K562 (cell line): ENCODE measurements around the gene NPB. TPM values are rescaled to one million over a fixed set of nuclear protein-coding genes. Genes with fewer than 3 reads are reported as not detected.
A peak's percentile ranks its signal among the peaks of the same experiment; 100 is the strongest.

Source experiments
- BCL6 ChIP-seq: fragments of 250-450 bp; sonication (Bioruptor Pico); IDR thresholded peaks from 2 replicates; pipeline ENCODE4 v1.4.0; 2020
- CHCHD3 ChIP-seq: fragments of 250-450 bp; sonication (Bioruptor Pico); IDR thresholded peaks from 2 replicates; pipeline ENCODE4 v2.1.2; 2022; ENCODE audit warnings: mild to moderate bottlenecking
- EP400 ChIP-seq: fragments of 450-650 bp; IDR thresholded peaks from 2 replicates; pipeline ENCODE4 v1.6.1; 2017; ENCODE audit warnings: antibody characterized with exemption, mild to moderate bottlenecking, moderate library complexity
- EZH2 ChIP-seq: IDR thresholded peaks from 2 replicates; pipeline ENCODE4 v1.6.1; 2012; ENCODE audit warnings: low read depth, mild to moderate bottlenecking, inconsistent platforms, low read length, borderline replicate concordance
- FOXK2 ChIP-seq, 2 experiments: fragments of 450-650 bp; IDR thresholded peaks in 1 of 2; conservative IDR thresholded peaks in 1 of 2; 2 replicates each; pipeline ENCODE4 v1.6.1; 2016; ENCODE audit warnings: low read depth in 2 of 2, mild to moderate bottlenecking in 1 of 2
- JUN ChIP-seq, 2 experiments: sonication (generic) in 1 of 2; formaldehyde crosslinking in 1 of 2; IDR thresholded peaks; 2 replicates each; pipeline versions ENCODE4 v1.6.1 to v1.8.0; 2012 to 2022; ENCODE audit warnings: borderline replicate concordance in 2 of 2, mild to moderate bottlenecking in 2 of 2, improper control_type of control experiment in 1 of 2, low read depth in 1 of 2, low read length in 1 of 2, missing genetic modification reagents in 1 of 2
- LARP7 ChIP-seq: fragments of 450-650 bp; IDR thresholded peaks from 2 replicates; pipeline ENCODE4 v1.6.1; 2016
- NONO ChIP-seq, 2 experiments: fragments of 200-400 bp in 1 of 2; fragments of 450-650 bp in 1 of 2; formaldehyde crosslinking in 1 of 2; IDR thresholded peaks; 2 replicates each; pipeline ENCODE4 v1.6.1; 2017; ENCODE audit warnings: low read depth in 2 of 2, mild to moderate bottlenecking in 2 of 2, moderate library complexity in 2 of 2, low read length in 1 of 2
- PRPF4 ChIP-seq: fragments of 200-400 bp; formaldehyde crosslinking; IDR thresholded peaks from one replicate; pipeline ENCODE4 v1.6.1; 2017; ENCODE audit warnings: low read length, low read depth, mild to moderate bottlenecking; ENCODE audit not compliant: insufficient read depth, poor library complexity, severe bottlenecking
- RHOXF2B ChIP-seq: fragments of 250-450 bp; sonication (Bioruptor Pico); conservative IDR thresholded peaks from 2 replicates; pipeline ENCODE4 v1.5.1; 2021
- ZNF24 ChIP-seq: fragments of 450-650 bp; IDR thresholded peaks from 2 replicates; pipeline ENCODE4 v1.6.1; 2016
- ZNF431 ChIP-seq: sonication (generic); formaldehyde crosslinking; IDR thresholded peaks from 2 replicates; pipeline ENCODE4 v1.8.0; 2022; ENCODE audit warnings: mild to moderate bottlenecking, missing genetic modification reagents
- polyA plus RNA-seq, 8 experiments: library from polyadenylated mRNA; depleted of rRNA in 4 of 8; stranded (reverse) in 5 of 8; unstranded in 3 of 8; fragments of >200 nt; fragmentation: Nextera tagmentation in 2 of 8; fragmentation: Illumina TruSeq in 1 of 8; extraction: Ambion mirVana in 2 of 8; extraction: Trizol in 1 of 8; gene quantifications; 2 replicates each; pipeline versions ENCODE4 v1.2.1 to v1.2.3, GENCODE V29; 2011 to 2014; ENCODE audit warnings: inconsistent platforms in 1 of 8, missing spikeins in 1 of 8
- total RNA-seq, 7 experiments: library from RNA; depleted of rRNA in 6 of 7; stranded (reverse); fragments of >200 nt in 6 of 7; fragmentation: Illumina TruSeq in 2 of 7; extraction: Trizol in 2 of 7; gene quantifications; 2 replicates each; pipeline versions ENCODE4 v1.2.1 to v1.2.3, GENCODE V29; 2011 to 2021; ENCODE audit warnings: low replicate concordance in 1 of 7
- TF ChIP-seq, protein P1 (sequence below), 2 experiments: fragments of 450-650 bp; IDR thresholded peaks; 2 replicates each; pipeline ENCODE4 v1.6.1; 2018; ENCODE audit warnings: mild to moderate bottlenecking in 2 of 2, low read depth in 1 of 2; ENCODE audit not compliant: partially characterized antibody in 2 of 2
- TF ChIP-seq, protein P2 (sequence below), 2 experiments: fragments of 450-650 bp; formaldehyde crosslinking in 1 of 2; IDR thresholded peaks; 2 replicates each; pipeline versions ENCODE4 v1.4.0 to v1.6.1; 2014 to 2020; ENCODE audit warnings: mild to moderate bottlenecking in 2 of 2, borderline replicate concordance in 1 of 2, low read depth in 1 of 2

The NPB gene
- total and polyA plus RNA-seq, 9 of the 15 experiments (the other 6 are each of a cell fraction or from before 2014, with no cell fraction given): 0.03 to 0.61 (median 0.14) TPM; not detected in 2

GRCh38 chr17:81923302-81924260 is 21.5 kb downstream of the NPB start (continued):
- TF ChIP-seq FOXK2 (conservative IDR thresholded peaks at IDR 0.05 in 1 of 2, IDR thresholded peaks at IDR 0.05 in 1 of 2; ENCODE audit: low read depth in 2 of 2) (0 out of 4 replicates have a peak, but pooled peaks of 1 of the 2 experiments have one; percentile 21), EP400 (peak; percentile 83), LARP7 (no peak), RHOXF2B (CRISPR knock-in tag) (no peak), ZNF24 (no peak), CHCHD3 (CRISPR knock-in tag) (no peak), BCL6 (CRISPR knock-in tag) (no peak), PRPF4 (no peak), NONO (IDR thresholded peaks at IDR 0.05; ENCODE audit: low read depth in 2 of 2, low read length in 1 of 2) (no peak; a peak in 1 of 4 replicates), ZNF431 (CRISPR knock-in tag) (no peak), JUN (IDR thresholded peaks at IDR 0.05; ENCODE audit: borderline replicate concordance, low read depth, low read length) (peak; percentile 49; the same call in 1 of the 2 replicates), JUN (CRISPR knock-in tag; IDR thresholded peaks at IDR 0.05; ENCODE audit: borderline replicate concordance) (no peak), EZH2 (no peak)
- TF ChIP-seq, protein P1, sequence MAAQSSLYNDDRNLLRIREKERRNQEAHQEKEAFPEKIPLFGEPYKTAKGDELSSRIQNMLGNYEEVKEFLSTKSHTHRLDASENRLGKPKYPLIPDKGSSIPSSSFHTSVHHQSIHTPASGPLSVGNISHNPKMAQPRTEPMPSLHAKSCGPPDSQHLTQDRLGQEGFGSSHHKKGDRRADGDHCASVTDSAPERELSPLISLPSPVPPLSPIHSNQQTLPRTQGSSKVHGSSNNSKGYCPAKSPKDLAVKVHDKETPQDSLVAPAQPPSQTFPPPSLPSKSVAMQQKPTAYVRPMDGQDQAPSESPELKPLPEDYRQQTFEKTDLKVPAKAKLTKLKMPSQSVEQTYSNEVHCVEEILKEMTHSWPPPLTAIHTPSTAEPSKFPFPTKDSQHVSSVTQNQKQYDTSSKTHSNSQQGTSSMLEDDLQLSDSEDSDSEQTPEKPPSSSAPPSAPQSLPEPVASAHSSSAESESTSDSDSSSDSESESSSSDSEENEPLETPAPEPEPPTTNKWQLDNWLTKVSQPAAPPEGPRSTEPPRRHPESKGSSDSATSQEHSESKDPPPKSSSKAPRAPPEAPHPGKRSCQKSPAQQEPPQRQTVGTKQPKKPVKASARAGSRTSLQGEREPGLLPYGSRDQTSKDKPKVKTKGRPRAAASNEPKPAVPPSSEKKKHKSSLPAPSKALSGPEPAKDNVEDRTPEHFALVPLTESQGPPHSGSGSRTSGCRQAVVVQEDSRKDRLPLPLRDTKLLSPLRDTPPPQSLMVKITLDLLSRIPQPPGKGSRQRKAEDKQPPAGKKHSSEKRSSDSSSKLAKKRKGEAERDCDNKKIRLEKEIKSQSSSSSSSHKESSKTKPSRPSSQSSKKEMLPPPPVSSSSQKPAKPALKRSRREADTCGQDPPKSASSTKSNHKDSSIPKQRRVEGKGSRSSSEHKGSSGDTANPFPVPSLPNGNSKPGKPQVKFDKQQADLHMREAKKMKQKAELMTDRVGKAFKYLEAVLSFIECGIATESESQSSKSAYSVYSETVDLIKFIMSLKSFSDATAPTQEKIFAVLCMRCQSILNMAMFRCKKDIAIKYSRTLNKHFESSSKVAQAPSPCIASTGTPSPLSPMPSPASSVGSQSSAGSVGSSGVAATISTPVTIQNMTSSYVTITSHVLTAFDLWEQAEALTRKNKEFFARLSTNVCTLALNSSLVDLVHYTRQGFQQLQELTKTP (IDR thresholded peaks at IDR 0.05; ENCODE audit: low read depth in 1 of 2, partially characterized antibody in 2 of 2): no peak
- TF ChIP-seq, protein P2, sequence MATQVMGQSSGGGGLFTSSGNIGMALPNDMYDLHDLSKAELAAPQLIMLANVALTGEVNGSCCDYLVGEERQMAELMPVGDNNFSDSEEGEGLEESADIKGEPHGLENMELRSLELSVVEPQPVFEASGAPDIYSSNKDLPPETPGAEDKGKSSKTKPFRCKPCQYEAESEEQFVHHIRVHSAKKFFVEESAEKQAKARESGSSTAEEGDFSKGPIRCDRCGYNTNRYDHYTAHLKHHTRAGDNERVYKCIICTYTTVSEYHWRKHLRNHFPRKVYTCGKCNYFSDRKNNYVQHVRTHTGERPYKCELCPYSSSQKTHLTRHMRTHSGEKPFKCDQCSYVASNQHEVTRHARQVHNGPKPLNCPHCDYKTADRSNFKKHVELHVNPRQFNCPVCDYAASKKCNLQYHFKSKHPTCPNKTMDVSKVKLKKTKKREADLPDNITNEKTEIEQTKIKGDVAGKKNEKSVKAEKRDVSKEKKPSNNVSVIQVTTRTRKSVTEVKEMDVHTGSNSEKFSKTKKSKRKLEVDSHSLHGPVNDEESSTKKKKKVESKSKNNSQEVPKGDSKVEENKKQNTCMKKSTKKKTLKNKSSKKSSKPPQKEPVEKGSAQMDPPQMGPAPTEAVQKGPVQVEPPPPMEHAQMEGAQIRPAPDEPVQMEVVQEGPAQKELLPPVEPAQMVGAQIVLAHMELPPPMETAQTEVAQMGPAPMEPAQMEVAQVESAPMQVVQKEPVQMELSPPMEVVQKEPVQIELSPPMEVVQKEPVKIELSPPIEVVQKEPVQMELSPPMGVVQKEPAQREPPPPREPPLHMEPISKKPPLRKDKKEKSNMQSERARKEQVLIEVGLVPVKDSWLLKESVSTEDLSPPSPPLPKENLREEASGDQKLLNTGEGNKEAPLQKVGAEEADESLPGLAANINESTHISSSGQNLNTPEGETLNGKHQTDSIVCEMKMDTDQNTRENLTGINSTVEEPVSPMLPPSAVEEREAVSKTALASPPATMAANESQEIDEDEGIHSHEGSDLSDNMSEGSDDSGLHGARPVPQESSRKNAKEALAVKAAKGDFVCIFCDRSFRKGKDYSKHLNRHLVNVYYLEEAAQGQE (IDR thresholded peaks at IDR 0.05; ENCODE audit: borderline replicate concordance): peak; percentile 32; the same call in 1 of the 2 replicates
- TF ChIP-seq, protein P2 (CRISPR knock-in tag; IDR thresholded peaks at IDR 0.05; ENCODE audit: low read depth): no peak
